ENCODE data around the gene SMIM8.
"Not testable (repeated sequence)": the region's sequence is repeated elsewhere in the genome, so short reads cannot be mapped to it uniquely, and the experiment has no call there.

The SMIM8 gene

GRCh38 chr6:87322304-87323212, at the start of gene SMIM8:
Gene SMIM8 (plus strand): TSS chr6:87322588. CDS start chr6:87337032, 14,444 bp downstream.
- peak in 53 of 56 donors; percentile 4 to 82 (median 54) for DNase-seq

- DNase-seq = no peak
Measured at GRCh38 chr6:87274660-87275274, 47.6 kb upstream of the SMIM8 start.

- no peak for DNase-seq
Measured at GRCh38 chr6:87276624-87277023, 45.8 kb upstream of the SMIM8 start.

GRCh38 chr6:87277123-87277522, 45.3 kb upstream of the SMIM8 start:
- no peak for DNase-seq

GRCh38 chr6:87279196-87279595, 43.2 kb upstream of the SMIM8 start:
- no peak for DNase-seq

- DNase-seq = no peak
Measured at GRCh38 chr6:87281426-87281825, 41.0 kb upstream of the SMIM8 start.

GRCh38 chr6:87282743-87283142, 39.6 kb upstream of the SMIM8 start:
- DNase-seq = no peak

GRCh38 chr6:87283461-87283860, 38.9 kb upstream of the SMIM8 start:
- DNase-seq = no peak

- DNase-seq = no peak
Measured at GRCh38 chr6:87287251-87287650, 35.1 kb upstream of the SMIM8 start.

GRCh38 chr6:87289571-87289970, 32.8 kb upstream of the SMIM8 start:
- no peak for DNase-seq

GRCh38 chr6:87291883-87292282, 30.5 kb upstream of the SMIM8 start:
- DNase-seq = no peak

GRCh38 chr6:87293526-87293925, 28.9 kb upstream of the SMIM8 start:
- no peak for DNase-seq

GRCh38 chr6:87297119-87297518, 25.3 kb upstream of the SMIM8 start:
- no peak for DNase-seq

- DNase-seq = not testable (repeated sequence)
Measured at GRCh38 chr6:87301277-87301676, 21.1 kb upstream of the SMIM8 start.

GRCh38 chr6:87308970-87309369, 13.4 kb upstream of the SMIM8 start:
- no peak for DNase-seq

GRCh38 chr6:87312860-87313259, 9.5 kb upstream of the SMIM8 start:
- no peak for DNase-seq

GRCh38 chr6:87315071-87315470, 7.3 kb upstream of the SMIM8 start:
- no peak for DNase-seq

GRCh38 chr6:87319271-87319987, 3.0 kb upstream of the SMIM8 start:
- DNase-seq = no peak

GRCh38 chr6:87323880-87324279, 1.5 kb downstream of the SMIM8 start:
- not testable (repeated sequence) for DNase-seq

GRCh38 chr6:87330961-87331360, 8.6 kb downstream of the SMIM8 start:
- DNase-seq = no peak

GRCh38 chr6:87333033-87333432, 10.6 kb downstream of the SMIM8 start:
- no peak for DNase-seq

- no peak for DNase-seq
Measured at GRCh38 chr6:87333591-87334181, 11.3 kb downstream of the SMIM8 start.
